ENCODE measurements around the gene AAMP.

GRCh38 chr2:218317303-218317630 lies 47.3 kb upstream of the AAMP start:
- no peak for TF ChIP-seq TAF1 (IDR thresholded peaks at IDR 0.05; ENCODE audit: low read depth)
- TF ChIP-seq YY1 (IDR thresholded peaks at IDR 0.05; ENCODE audit: low read depth), result no peak
- no peak for TF ChIP-seq ZBTB7A (IDR thresholded peaks at IDR 0.05; ENCODE audit: low read depth)
- no peak for TF ChIP-seq EGR1 (IDR thresholded peaks at IDR 0.05)
- no peak for TF ChIP-seq CREB1 (IDR thresholded peaks at IDR 0.05; ENCODE audit: low read depth)
